Endodermal cell (in vitro differentiated cells): ENCODE results near the gene S1PR1. TPM values are rescaled to one million over a fixed set of nuclear protein-coding genes. Genes with fewer than 3 reads are reported as not detected.
"Not testable (repeated sequence)": the region's sequence is repeated elsewhere in the genome, so short reads cannot be mapped to it uniquely, and the experiment has no call there.

ENCODE experiments used
- DNase-seq: peaks from one replicate; pipeline ENCODE4 v3.0.0-alpha.2; 2017
- H3K27ac ChIP-seq: 2 replicates; pipeline ENCODE4 v1.5.1; 2013; ENCODE audit warnings: mild to moderate bottlenecking, low read depth, low read length, moderate library complexity
- H3K27me3 ChIP-seq: 2 replicates; pipeline ENCODE4 v1.6.1; 2013; ENCODE audit warnings: mild to moderate bottlenecking, low read length, moderate library complexity; ENCODE audit not compliant: insufficient read depth, control insufficient read depth, poor library complexity, severe bottlenecking
- H3K36me3 ChIP-seq: 2 replicates; pipeline ENCODE4 v1.7.0; 2013; ENCODE audit warnings: mild to moderate bottlenecking, low read length, moderate library complexity; ENCODE audit not compliant: control insufficient read depth, insufficient read depth
- H3K4me1 ChIP-seq: one replicate; pipeline ENCODE4 v1.7.0; 2013; ENCODE audit warnings: low read length; ENCODE audit not compliant: control insufficient read depth, insufficient read depth
- H3K4me3 ChIP-seq: 2 replicates; pipeline ENCODE4 v1.5.1; 2013; ENCODE audit warnings: mild to moderate bottlenecking, low read length, moderate library complexity
- H3K9ac ChIP-seq: 2 replicates; pipeline ENCODE4 v1.6.1; 2013; ENCODE audit warnings: mild to moderate bottlenecking, low read length, moderate library complexity; ENCODE audit not compliant: poor library complexity, severe bottlenecking; ENCODE audit errors: extremely low read depth
- H3K9me3 ChIP-seq: 2 replicates; pipeline ENCODE4 v1.6.1; 2013; ENCODE audit warnings: mild to moderate bottlenecking, low read length, moderate library complexity; ENCODE audit not compliant: control insufficient read depth
- H3K27ac Mint-ChIP-seq: 2 replicates; pipeline ENCODE4 v1.8.0; 2020; ENCODE audit warnings: mixed read lengths
- H3K27me3 Mint-ChIP-seq: 2 replicates; pipeline ENCODE4 v1.8.0; 2021; ENCODE audit warnings: mild to moderate bottlenecking, mixed read lengths; ENCODE audit not compliant: insufficient read depth
- H3K36me3 Mint-ChIP-seq: 2 replicates; pipeline ENCODE4 v1.8.0; 2020; ENCODE audit warnings: low read depth, mixed read lengths
- H3K4me1 Mint-ChIP-seq: 2 replicates; pipeline ENCODE4 v1.8.0; 2020; ENCODE audit warnings: mixed read lengths
- H3K4me3 Mint-ChIP-seq: 2 replicates; pipeline ENCODE4 v1.8.0; 2020; ENCODE audit warnings: mild to moderate bottlenecking, moderate library complexity, mixed read lengths
- H3K9me3 Mint-ChIP-seq: 2 replicates; pipeline ENCODE4 v1.8.0; 2020; ENCODE audit warnings: mild to moderate bottlenecking, mixed read lengths
- CTCF ChIP-seq: fragments of 200-600 bp; sonication (generic); conservative IDR thresholded peaks from 2 replicates; pipeline ENCODE4 v1.5.0; 2021; ENCODE audit warnings: antibody characterized with exemption, mild to moderate bottlenecking
- WGBS, 2 experiments: methylation state at CpG; one replicate each; pipeline versions ENCODE4 v1.1.5 to v1.1.7; 2013; ENCODE audit warnings: missing lambda C conversion rate in 2 of 2, mixed read lengths in 1 of 2; ENCODE audit not compliant: insufficient coverage in 1 of 2, insufficient read length in 1 of 2; 5-methylcytosine and 5-hydroxymethylcytosine counted together
- long read RNA-seq, 4 experiments: library from polyadenylated mRNA in 2 of 4; library from RNA in 1 of 4; library from capped mRNA in 1 of 4; stranded (forward) in 3 of 4; unstranded in 1 of 4; transcript quantifications; one replicate each; pipeline ENCODE4 v2.0.0, GENCODE V29; 2020 to 2021; ENCODE audit warnings: inconsistent platforms in 1 of 4
- polyA plus RNA-seq, 2 experiments: library from polyadenylated mRNA; stranded (reverse); fragments of 50-300 nt; gene quantifications; one replicate each; pipeline ENCODE4 v1.2.3, GENCODE V29; 2013
- total RNA-seq, 2 donors: library from RNA; stranded (reverse); fragmentation: NEBNext Ultra II Directional in 1 of 2; extraction: Animal tissue kit (Norgen Biotek cat#: 25700) in 1 of 2; gene quantifications; 2 replicates in 1 of 2; 3 replicates in 1 of 2; pipeline ENCODE4 v1.2.1, GENCODE V29; 2021

Gene S1PR1
- total RNA-seq, result under 1 TPM; 0.35 to 0.53 TPM
- polyA plus RNA-seq (2013, experiment 1 of 2), result 12.1 TPM
- 7.9 TPM for polyA plus RNA-seq (2013, experiment 2 of 2)
- long read RNA-seq, experiment 1, result 0 reads
- long read RNA-seq, experiment 2, partial matches to known transcripts, result 0 of 1 reads
- long read RNA-seq, experiment 2, other reads (novel, unspliced or antisense), result 0 of 1 reads
- long read RNA-seq, experiment 3, result 0 reads
- long read RNA-seq, experiment 4, result 0 reads

- Histone ChIP-seq H3K9ac (peak within 1 kb of the TSS; percentile 47), H3K9me3 (no peaks in the 10 kb centered on the region), H3K4me1 (no peaks in the 10 kb centered on the region), H3K27ac (peak within 1 kb of the TSS; percentile 50), H3K4me3 (peak within 1 kb of the TSS; percentile 89), H3K27me3 (peaks cover 54% of the 10 kb centered on the region), H3K36me3 (no peaks in the 10 kb centered on the region)
- H3K4me3 Mint-ChIP-seq, result peak within 1 kb of the TSS; percentile 74
- WGBS, 2 experiments, result 0 to 1% methylated on average over 26 to 42 of the region's 46 CpGs
- peak within 1 kb of the TSS; percentile 53 for H3K27ac Mint-ChIP-seq
- DNase-seq, result peak; percentile 90
- H3K36me3 Mint-ChIP-seq, result no peaks in the 10 kb centered on the region
- H3K9me3 Mint-ChIP-seq, result no peaks in the 10 kb centered on the region
- peaks cover 17% of the 10 kb centered on the region for H3K4me1 Mint-ChIP-seq
- TF ChIP-seq CTCF, result no peak
- peaks cover 80% of the 10 kb centered on the region for H3K27me3 Mint-ChIP-seq
These were observed at the start of gene S1PR1 for GRCh38 chr1:101236516-101237228. Gene S1PR1 (plus strand): TSS chr1:101237019. CDS start chr1:101238985, 1,966 bp downstream.

- Mint-ChIP-seq H3K27me3 (peaks cover 5% of the 10 kb centered on the region), H3K27ac (no peak overlapping the region), H3K4me3 (no peak overlapping the region), H3K9me3 (no peaks in the 10 kb centered on the region), H3K4me1 (peaks cover 3% of the 10 kb centered on the region), H3K36me3 (no peaks in the 10 kb centered on the region)
- no peaks in the 10 kb centered on the region for H3K36me3 ChIP-seq
- no peak overlapping the region for H3K27ac ChIP-seq
- H3K9me3 ChIP-seq, result no peaks in the 10 kb centered on the region
- H3K4me1 ChIP-seq, result no peaks in the 10 kb centered on the region
- no peak overlapping the region for H3K4me3 ChIP-seq
- no peak for DNase-seq
- no peak overlapping the region for H3K9ac ChIP-seq
- no peak for TF ChIP-seq CTCF
- H3K27me3 ChIP-seq, result no peaks in the 10 kb centered on the region
These were observed 49.5 kb upstream of the S1PR1 start for GRCh38 chr1:101187297-101187696.

GRCh38 chr1:101188331-101188730 lies 48.5 kb upstream of the S1PR1 start:
- Histone ChIP-seq H3K27me3 (no peaks in the 10 kb centered on the region), H3K4me1 (no peaks in the 10 kb centered on the region), H3K9me3 (no peaks in the 10 kb centered on the region), H3K36me3 (no peaks in the 10 kb centered on the region), H3K9ac (no peak overlapping the region), H3K4me3 (no peak overlapping the region), H3K27ac (no peak overlapping the region)
- TF ChIP-seq CTCF, result no peak
- no peak for DNase-seq
- Mint-ChIP-seq H3K36me3 (no peaks in the 10 kb centered on the region), H3K9me3 (no peaks in the 10 kb centered on the region), H3K27ac (no peak overlapping the region), H3K4me1 (peaks cover 3% of the 10 kb centered on the region), H3K4me3 (no peak overlapping the region), H3K27me3 (peaks cover 2% of the 10 kb centered on the region)
- WGBS, 2 experiments, result 94 to 100% methylated on average over 1 of the region's 1 CpG

GRCh38 chr1:101188968-101189367 lies 47.9 kb upstream of the S1PR1 start:
- not testable (repeated sequence) for H3K4me1 ChIP-seq, H3K27ac Mint-ChIP-seq, H3K9me3 ChIP-seq

More at GRCh38 chr1:101188968-101189367, 47.9 kb upstream of the S1PR1 start:
- H3K9me3 Mint-ChIP-seq, H3K9ac ChIP-seq, H3K27ac ChIP-seq, H3K36me3 Mint-ChIP-seq, H3K4me3 Mint-ChIP-seq, H3K4me1 Mint-ChIP-seq, H3K36me3 ChIP-seq, H3K4me3 ChIP-seq, H3K27me3 ChIP-seq, DNase-seq, H3K27me3 Mint-ChIP-seq: not testable (repeated sequence)
